Ishikawa (cell line): ENCODE measurements around the gene ILKAP.

Source experiments
- CEBPB ChIP-seq: IDR thresholded peaks from 2 replicates; pipeline ENCODE4 v1.6.1; 2012
- CREB1 ChIP-seq: IDR thresholded peaks from 2 replicates; pipeline ENCODE4 v1.6.1; 2012; ENCODE audit warnings: low read depth
- EP300 ChIP-seq: IDR thresholded peaks from 2 replicates; pipeline ENCODE4 v1.6.1; 2012; ENCODE audit warnings: borderline replicate concordance
- NFIC ChIP-seq: IDR thresholded peaks from 2 replicates; pipeline ENCODE4 v1.6.1; 2012
- RAD21 ChIP-seq: IDR thresholded peaks from 2 replicates; pipeline ENCODE4 v1.6.1; 2012; ENCODE audit warnings: low read depth
- TAF1 ChIP-seq: IDR thresholded peaks from 2 replicates; pipeline ENCODE4 v1.6.1; 2012; ENCODE audit warnings: low read depth, mild to moderate bottlenecking
- YY1 ChIP-seq: IDR thresholded peaks from 2 replicates; pipeline ENCODE4 v1.6.1; 2012; ENCODE audit warnings: low read depth
- ZBTB7A ChIP-seq: IDR thresholded peaks from 2 replicates; pipeline ENCODE4 v1.6.1; 2012; ENCODE audit warnings: low read depth
- TF ChIP-seq, protein P1 (sequence below): IDR thresholded peaks from 2 replicates; pipeline ENCODE4 v1.6.1; 2012; ENCODE audit warnings: low read depth, mild to moderate bottlenecking

DNA sequence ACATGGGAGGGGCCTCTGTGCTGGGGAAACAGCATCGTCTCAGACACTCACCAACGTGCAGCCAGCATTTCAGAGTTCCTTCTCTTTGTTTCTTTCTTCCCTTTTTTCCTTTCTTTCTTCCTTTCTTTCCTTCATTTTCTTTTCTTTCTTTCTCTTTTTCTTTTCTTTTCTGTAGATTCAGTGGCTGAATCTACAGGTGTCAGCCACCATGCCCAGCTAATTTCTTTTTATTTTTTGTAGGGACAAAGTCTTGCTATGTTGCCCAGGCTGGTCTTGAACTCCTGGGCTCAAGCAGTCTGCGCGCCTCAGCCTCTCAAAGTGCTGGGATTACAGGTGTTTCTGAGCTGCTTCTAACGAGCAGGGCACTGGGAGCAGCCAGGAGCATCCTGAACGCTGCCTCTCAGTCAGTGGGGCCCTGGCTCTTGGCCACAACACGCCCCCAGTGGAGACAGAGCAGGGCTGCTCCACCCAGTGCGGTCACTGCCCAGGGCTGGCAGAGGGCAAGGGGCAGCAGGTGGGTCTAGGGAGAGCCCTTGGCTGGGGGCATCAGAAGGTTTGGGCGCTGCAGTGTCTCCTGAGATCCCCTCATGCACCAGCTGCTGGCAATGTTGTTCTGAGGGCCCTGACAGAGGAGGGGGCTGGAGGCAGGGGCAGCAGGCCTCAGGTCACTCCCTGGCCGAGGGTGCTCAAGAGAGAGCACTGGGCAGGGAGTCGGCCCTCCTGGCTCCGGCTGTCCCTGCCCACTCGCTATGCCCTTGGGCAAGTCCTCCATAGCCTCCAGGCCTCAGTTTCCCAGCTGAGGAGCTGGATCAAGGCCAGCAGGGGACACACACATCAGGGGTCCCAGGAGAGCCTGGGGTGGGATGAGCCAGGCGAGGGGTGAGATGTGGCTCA lies 69.7 kb downstream of the ILKAP start:
- TF ChIP-seq, protein P1, sequence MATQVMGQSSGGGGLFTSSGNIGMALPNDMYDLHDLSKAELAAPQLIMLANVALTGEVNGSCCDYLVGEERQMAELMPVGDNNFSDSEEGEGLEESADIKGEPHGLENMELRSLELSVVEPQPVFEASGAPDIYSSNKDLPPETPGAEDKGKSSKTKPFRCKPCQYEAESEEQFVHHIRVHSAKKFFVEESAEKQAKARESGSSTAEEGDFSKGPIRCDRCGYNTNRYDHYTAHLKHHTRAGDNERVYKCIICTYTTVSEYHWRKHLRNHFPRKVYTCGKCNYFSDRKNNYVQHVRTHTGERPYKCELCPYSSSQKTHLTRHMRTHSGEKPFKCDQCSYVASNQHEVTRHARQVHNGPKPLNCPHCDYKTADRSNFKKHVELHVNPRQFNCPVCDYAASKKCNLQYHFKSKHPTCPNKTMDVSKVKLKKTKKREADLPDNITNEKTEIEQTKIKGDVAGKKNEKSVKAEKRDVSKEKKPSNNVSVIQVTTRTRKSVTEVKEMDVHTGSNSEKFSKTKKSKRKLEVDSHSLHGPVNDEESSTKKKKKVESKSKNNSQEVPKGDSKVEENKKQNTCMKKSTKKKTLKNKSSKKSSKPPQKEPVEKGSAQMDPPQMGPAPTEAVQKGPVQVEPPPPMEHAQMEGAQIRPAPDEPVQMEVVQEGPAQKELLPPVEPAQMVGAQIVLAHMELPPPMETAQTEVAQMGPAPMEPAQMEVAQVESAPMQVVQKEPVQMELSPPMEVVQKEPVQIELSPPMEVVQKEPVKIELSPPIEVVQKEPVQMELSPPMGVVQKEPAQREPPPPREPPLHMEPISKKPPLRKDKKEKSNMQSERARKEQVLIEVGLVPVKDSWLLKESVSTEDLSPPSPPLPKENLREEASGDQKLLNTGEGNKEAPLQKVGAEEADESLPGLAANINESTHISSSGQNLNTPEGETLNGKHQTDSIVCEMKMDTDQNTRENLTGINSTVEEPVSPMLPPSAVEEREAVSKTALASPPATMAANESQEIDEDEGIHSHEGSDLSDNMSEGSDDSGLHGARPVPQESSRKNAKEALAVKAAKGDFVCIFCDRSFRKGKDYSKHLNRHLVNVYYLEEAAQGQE: no peak
- TF ChIP-seq YY1 (no peak), TAF1 (no peak), CEBPB (no peak), ZBTB7A (no peak), EP300 (no peak), RAD21 (no peak), CREB1 (no peak), NFIC (no peak)
